CD4-positive, alpha-beta T cell (primary cell): ENCODE results near the gene CEP72. TPM values are rescaled to one million over a fixed set of nuclear protein-coding genes. Genes with fewer than 3 reads are reported as not detected.
"Not testable (repeated sequence)": the region's sequence is repeated elsewhere in the genome, so short reads cannot be mapped to it uniquely, and the experiment has no call there.

Experiments
- ATAC-seq: fragments of 200-7000 bp; cut with Tn5 transposase; one replicate; pipeline ENCODE4 v1.10.0; 2022; ENCODE audit warnings: mild to moderate bottlenecking; ENCODE audit not compliant: poor library complexity
- CTCF ChIA-PET: fragments of 350-600 bp; sonication (Branson Sonifier 250); formaldehyde crosslinking; loops from one replicate; lab custom pipeline; 2021; ENCODE audit warnings: antibody characterized with exemption, inconsistent platforms; lab: Charles Lee
- POLR2A ChIA-PET: fragments of 350-600 bp; sonication (Branson Sonifier 250); formaldehyde crosslinking; loops from one replicate; lab custom pipeline; 2021; ENCODE audit warnings: antibody characterized with exemption, inconsistent platforms; lab: Charles Lee
- DNase-seq, 14 experiments: peaks; one replicate each; pipeline ENCODE4 v3.0.0-alpha.2; 2013 to 2020; ENCODE audit warnings: mixed read lengths in 2 of 14
- H3K27ac ChIP-seq, 2 donors: one replicate each; pipeline versions ENCODE4 v1.5.1 to v1.7.0; 2013; ENCODE audit warnings: low read length in 2 of 2, low read depth in 1 of 2, mild to moderate bottlenecking in 1 of 2
- H3K27me3 ChIP-seq, 2 experiments: 1 replicate in 1 of 2; 2 replicates in 1 of 2; pipeline versions ENCODE4 v1.6.1 to v1.7.0; 2013; ENCODE audit warnings: low read length in 2 of 2, control low read depth in 1 of 2, mild to moderate bottlenecking in 1 of 2, moderate library complexity in 1 of 2; ENCODE audit not compliant: insufficient read depth in 2 of 2, control insufficient read depth in 1 of 2
- H3K36me3 ChIP-seq: one replicate; pipeline ENCODE4 v1.6.1; 2013; ENCODE audit warnings: low read length, control low read depth; ENCODE audit not compliant: insufficient read depth
- H3K4me1 ChIP-seq: one replicate; pipeline ENCODE4 v1.6.1; 2013; ENCODE audit warnings: low read length, control low read depth; ENCODE audit not compliant: insufficient read depth
- H3K4me3 ChIP-seq: one replicate; pipeline ENCODE4 v1.5.1; 2013; ENCODE audit warnings: mild to moderate bottlenecking, low read length, moderate library complexity
- H3K9me3 ChIP-seq, 2 experiments: 1 replicate in 1 of 2; 2 replicates in 1 of 2; pipeline versions ENCODE4 v1.6.1 to v1.7.0; 2013; ENCODE audit warnings: low read length in 2 of 2, mild to moderate bottlenecking in 2 of 2, control low read depth in 1 of 2, moderate library complexity in 1 of 2; ENCODE audit not compliant: control insufficient read depth in 1 of 2, insufficient read depth in 1 of 2
- H3K27ac Mint-ChIP-seq: one replicate; pipeline ENCODE4 v1.8.0; 2020; ENCODE audit warnings: mixed read lengths
- H3K27me3 Mint-ChIP-seq: one replicate; pipeline ENCODE4 v1.8.0; 2021; ENCODE audit warnings: mixed read lengths
- H3K36me3 Mint-ChIP-seq: one replicate; pipeline ENCODE4 v1.8.0; 2021; ENCODE audit warnings: low read depth, mixed read lengths
- H3K4me1 Mint-ChIP-seq: one replicate; pipeline ENCODE4 v1.8.0; 2021; ENCODE audit warnings: low read depth, mixed read lengths
- H3K4me3 Mint-ChIP-seq: one replicate; pipeline ENCODE4 v1.8.0; 2020; ENCODE audit warnings: mild to moderate bottlenecking, mixed read lengths
- H3K9me3 Mint-ChIP-seq: one replicate; pipeline ENCODE4 v1.8.0; 2020; ENCODE audit warnings: mixed read lengths
- intact Hi-C, 2 experiments: fragments of 100-400 bp; cut with DNase I in 1 of 2; cut with micrococcal nuclease in 1 of 2; formaldehyde crosslinking; loops; one replicate each; pipeline versions ENCODE4 v1.15.1 to v1.9.0; 2023 to 2025; cut with DNase I, micrococcal nuclease
- total RNA-seq, 174 experiments: library from RNA in 2 of 174; stranded (reverse) in 2 of 174; gene quantifications; one replicate each; pipeline ENCODE4 v1.2.3 and lab custom pipeline; 2021 to 2026

The CEP72 gene
- total RNA-seq, 2 experiments from 2014 or later, result 7.6 to 8.0 TPM

GRCh38 chr5:693271-694041 lies 81.3 kb downstream of the CEP72 start, which contains the start of gene TPPP:
TSS of gene TPPP (minus strand) at chr5:693352. CDS start at chr5:678060, 15,292 bp downstream.
- H3K36me3 ChIP-seq, H3K27ac ChIP-seq, H3K4me1 Mint-ChIP-seq, H3K9me3 Mint-ChIP-seq, H3K36me3 Mint-ChIP-seq, CTCF ChIA-PET, H3K27me3 Mint-ChIP-seq, H3K9me3 ChIP-seq, H3K27me3 ChIP-seq, H3K27ac Mint-ChIP-seq: not testable (repeated sequence)
- ATAC-seq (peak; percentile 82), DNase-seq (peak; percentile 55 to 90 (median 82))
- POLR2A ChIA-PET, result interaction anchor here (1.0 kb wide), 2 partner anchors 65 to 199 kb away, joined by 3 to 5 read pairs; partner anchors contain the start of genes BRD9 and TRIP13
- intact Hi-C loops, result loop anchor here in 1 of 2 experiments (2.0 kb wide), 1 partner anchor 91 kb away; the partner anchor contains the start of gene ZDHHC11B
- H3K4me3 Mint-ChIP-seq, result peak within 1 kb of the TSS; percentile 34
- Histone ChIP-seq H3K4me1 (peaks cover 13% of the 10 kb centered on the region), H3K4me3 (peak within 1 kb of the TSS; percentile 59)

GRCh38 chr5:694042-694431 lies 81.9 kb downstream of the CEP72 start:
- H3K27ac Mint-ChIP-seq, POLR2A ChIA-PET, H3K4me3 Mint-ChIP-seq, H3K9me3 ChIP-seq, H3K9me3 Mint-ChIP-seq, H3K4me1 Mint-ChIP-seq, H3K27me3 ChIP-seq, intact Hi-C loops, H3K36me3 Mint-ChIP-seq, H3K27ac ChIP-seq, H3K27me3 Mint-ChIP-seq, CTCF ChIA-PET, H3K36me3 ChIP-seq: not testable (repeated sequence)
- Histone ChIP-seq H3K4me1 (peaks cover 13% of the 10 kb centered on the region), H3K4me3 (peak overlapping the region; percentile 30)
- DNase-seq (peak in 2 of 14 experiments; percentile 34 to 49), ATAC-seq (peak; percentile 5)

GRCh38 chr5:695475-695874 lies 83.3 kb downstream of the CEP72 start:
- H3K27me3 ChIP-seq, H3K27me3 Mint-ChIP-seq, POLR2A ChIA-PET, H3K27ac Mint-ChIP-seq, H3K9me3 Mint-ChIP-seq, H3K4me3 ChIP-seq, DNase-seq, ATAC-seq, H3K27ac ChIP-seq, intact Hi-C loops, H3K36me3 Mint-ChIP-seq, H3K36me3 ChIP-seq, H3K4me3 Mint-ChIP-seq, CTCF ChIA-PET, H3K4me1 Mint-ChIP-seq, H3K9me3 ChIP-seq: not testable (repeated sequence)
- peaks cover 13% of the 10 kb centered on the region for H3K4me1 ChIP-seq

DNA sequence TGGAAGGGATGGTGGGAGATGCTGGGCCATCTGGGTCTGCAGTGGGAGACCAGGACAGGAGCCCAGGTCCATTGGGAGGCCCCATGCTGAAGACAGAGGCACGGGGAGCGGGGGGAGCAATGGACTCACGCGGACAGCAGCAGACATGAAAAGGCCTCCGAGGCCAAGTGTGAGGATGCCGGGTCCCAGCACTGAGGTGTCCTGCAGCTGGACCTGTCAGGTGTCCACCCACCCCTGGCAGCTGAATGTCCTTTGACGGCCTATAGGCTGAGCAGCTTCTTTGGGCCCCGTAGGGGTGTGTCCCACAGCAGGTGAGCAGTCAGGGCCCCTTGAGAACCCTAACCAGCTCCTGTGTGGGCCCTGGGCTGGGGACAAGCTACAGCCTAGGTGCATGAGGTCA lies 84.1 kb downstream of the CEP72 start:
- H3K27ac Mint-ChIP-seq, DNase-seq, CTCF ChIA-PET, H3K9me3 Mint-ChIP-seq, intact Hi-C loops, H3K4me3 Mint-ChIP-seq, H3K9me3 ChIP-seq, H3K4me3 ChIP-seq, H3K27me3 ChIP-seq, POLR2A ChIA-PET, H3K27ac ChIP-seq, ATAC-seq, H3K36me3 Mint-ChIP-seq, H3K27me3 Mint-ChIP-seq, H3K36me3 ChIP-seq, H3K4me1 Mint-ChIP-seq: not testable (repeated sequence)
- H3K4me1 ChIP-seq, result peaks cover 13% of the 10 kb centered on the region

GRCh38 chr5:696753-697702 lies 84.9 kb downstream of the CEP72 start:
- intact Hi-C loops, H3K9me3 Mint-ChIP-seq, H3K36me3 Mint-ChIP-seq, ATAC-seq, H3K27ac ChIP-seq, H3K4me3 ChIP-seq, H3K27me3 ChIP-seq, POLR2A ChIA-PET, DNase-seq, H3K4me1 Mint-ChIP-seq, H3K27me3 Mint-ChIP-seq, H3K27ac Mint-ChIP-seq, H3K36me3 ChIP-seq, H3K9me3 ChIP-seq, CTCF ChIA-PET: not testable (repeated sequence)
- peak overlapping the region; percentile 49 for H3K4me3 Mint-ChIP-seq
- peaks cover 12% of the 10 kb centered on the region for H3K4me1 ChIP-seq
